Pancreas (tissue), 10 donors: ENCODE data around the gene MARK1. TPM values are rescaled to one million over a fixed set of nuclear protein-coding genes. Genes with fewer than 3 reads are reported as not detected.

Source experiments
- ATAC-seq, 4 donors: fragments of 200-7000 bp; cut with Tn5 transposase; one replicate each; pipeline versions ENCODE4 v1.8.0 to v1.9.1; 2020; ENCODE audit warnings: mild to moderate bottlenecking in 4 of 4, moderate library complexity in 4 of 4
- DNase-seq, 6 donors: peaks; one replicate each; pipeline ENCODE4 v3.0.0-alpha.2; 2020
- FAIRE-seq: peaks from 2 replicates; lab custom pipeline; 2012; peaks lifted over from hg19 to GRCh38; lab: Jason Lieb, UNC
- H3K27ac ChIP-seq, 4 donors: fragments of 200-600 bp; sonication (generic); 1 replicate in 3 of 4; 2 replicates in 1 of 4; pipeline versions ENCODE4 v1.5.0 to v1.8.0; 2020
- H3K27me3 ChIP-seq, 4 donors: fragments of 200-600 bp; one replicate each; pipeline ENCODE4 v1.8.0; 2021
- H3K36me3 ChIP-seq, 3 donors: fragments of 200-600 bp; sonication (generic) in 1 of 3; one replicate each; pipeline versions ENCODE4 v1.5.0 to v1.8.0; 2020 to 2021
- H3K4me1 ChIP-seq, 3 donors: fragments of 200-600 bp; one replicate each; pipeline ENCODE4 v1.8.0; 2021
- H3K4me3 ChIP-seq, 4 donors: fragments of 200-600 bp; sonication (generic) in 2 of 4; one replicate each; pipeline versions ENCODE4 v1.5.0 to v1.8.0; 2020 to 2021
- H3K9me3 ChIP-seq, 4 donors: fragments of 200-600 bp; one replicate each; pipeline ENCODE4 v1.8.0; 2021
- CTCF ChIP-seq, 4 donors: fragments of 200-600 bp; sonication (generic) in 3 of 4; IDR thresholded peaks; one replicate each; pipeline versions ENCODE4 v1.5.0 to v1.8.0; 2021; ENCODE audit warnings: antibody characterized with exemption in 4 of 4
- WGBS, 2 donors: extraction: QIAGEN DNeasy Blood & Tissue Kit; methylation state at CpG; one replicate each; pipeline ENCODE4 v1.1.7; 2013; 5-methylcytosine and 5-hydroxymethylcytosine counted together
- intact Hi-C, 3 donors: fragments of 100-400 bp; cut with DNase I; formaldehyde crosslinking; loops; one replicate each; pipeline versions ENCODE4 v1.11.1 to v1.14.2; 2022
- polyA plus RNA-seq, 2 donors: library from polyadenylated mRNA; stranded (reverse); fragments of 200-250 nt; gene quantifications; one replicate each; pipeline ENCODE4 v1.2.3, GENCODE V29; 2013
- total RNA-seq, 6 donors: library from RNA; stranded (reverse); fragmentation: NEBNext Ultra II Directional in 4 of 6; extraction: Animal tissue kit (Norgen Biotek cat#: 25700) in 4 of 6; gene quantifications; one replicate each; pipeline versions ENCODE4 v1.2.1 to v1.2.4, GENCODE V29; 2021 to 2023
- donor health status: healthy with polysubstance abuse.
- donor health status: DM: no; HTN: no; CAD: no; lungs with moderate emphysema.
- donor health status: DM: no; HTN: no; CAD: no.
- donor health status: control.
- donor health status: control.
- donor health status: Bipolar disorder and iron deficiency.
- donor health status: DM: yes; HTN: yes; CAD: no.
- donor health status: DM: no; HTN: no; CAD: no.
- donor health status: DM: no; HTN: no; CAD: no.
- donor health status: DM: yes; HTN: yes; CAD: no.

Gene MARK1
- total and polyA plus RNA-seq, 8 donors, result 0.84 to 3.5 (median 1.4) TPM

GRCh38 chr1:220698607-220699016 is 170.7 kb downstream of the MARK1 start:
- Histone ChIP-seq H3K4me1 (peaks cover 0 to 3% (median 0%) of the 10 kb centered on the region in 3 donors), H3K4me3 (no peak overlapping the region), H3K27ac (no peak overlapping the region), H3K9me3 (no peaks in the 10 kb centered on the region), H3K27me3 (no peaks in the 10 kb centered on the region), H3K36me3 (peaks cover 0 to 4% (median 0%) of the 10 kb centered on the region in 3 donors)
- DNase-seq (no peak), FAIRE-seq (no peak), ATAC-seq (peak in 2 of 4 donors; percentile 17 to 25)
- no peak for TF ChIP-seq CTCF (IDR thresholded peaks at IDR 0.05)
- intact Hi-C loops, result no loop called here
- WGBS, 2 donors, result 50 to 64% methylated on average over 5 of the region's 5 CpGs

- intact Hi-C loops, result no loop called here
- WGBS, 2 donors, result 60 to 64% methylated on average over 3 of the region's 3 CpGs
These were observed 171.1 kb downstream of the MARK1 start for GRCh38 chr1:220699044-220699443.

GRCh38 chr1:220700556-220701179 is 172.7 kb downstream of the MARK1 start:
- FAIRE-seq, result no peak
- H3K9me3 ChIP-seq, result no peaks in the 10 kb centered on the region
- no peaks in the 10 kb centered on the region for H3K27me3 ChIP-seq
- H3K27ac ChIP-seq, result no peak overlapping the region
- H3K4me3 ChIP-seq, result no peak overlapping the region
- ATAC-seq, result peak in 3 of 4 donors; percentile 29 to 68 (median 55)
- 47 to 68% methylated on average over 2 of the region's 2 CpGs for WGBS, 2 donors
- intact Hi-C loops, result no loop called here
- peaks cover 0 to 3% (median under 1%) of the 10 kb centered on the region in 3 donors for H3K4me1 ChIP-seq
- H3K36me3 ChIP-seq, result peaks cover 0 to 4% (median 0%) of the 10 kb centered on the region in 3 donors
- no peak for DNase-seq
- no peak for TF ChIP-seq CTCF (IDR thresholded peaks at IDR 0.05)

More at GRCh38 chr1:220699044-220699443, 171.1 kb downstream of the MARK1 start:
- Histone ChIP-seq H3K36me3 (peaks cover 0 to 4% (median 0%) of the 10 kb centered on the region in 3 donors), H3K4me3 (no peak overlapping the region), H3K27me3 (no peaks in the 10 kb centered on the region), H3K27ac (no peak overlapping the region), H3K9me3 (no peaks in the 10 kb centered on the region), H3K4me1 (peaks cover 0 to 3% (median 0%) of the 10 kb centered on the region in 3 donors)
- TF ChIP-seq CTCF (IDR thresholded peaks at IDR 0.05), result no peak
- ATAC-seq, result peak in 2 of 4 donors; percentile 14 to 73
- no peak for DNase-seq
- FAIRE-seq, result no peak

GRCh38 chr1:220701974-220702373 is 174.0 kb downstream of the MARK1 start:
- Histone ChIP-seq H3K27me3 (no peaks in the 10 kb centered on the region), H3K27ac (no peak overlapping the region), H3K9me3 (no peaks in the 10 kb centered on the region), H3K4me3 (no peak overlapping the region), H3K36me3 (peaks cover 0 to under 1% (median 0%) of the 10 kb centered on the region in 3 donors), H3K4me1 (peaks cover 0 to 4% (median 3%) of the 10 kb centered on the region in 3 donors)
- no peak for FAIRE-seq
- intact Hi-C loops, result no loop called here
- ATAC-seq, result no peak
- 63 to 65% methylated on average over 6 of the region's 6 CpGs for WGBS, 2 donors
- no peak for DNase-seq
- TF ChIP-seq CTCF (IDR thresholded peaks at IDR 0.05), result no peak

- Histone ChIP-seq H3K27me3 (no peaks in the 10 kb centered on the region), H3K27ac (no peak overlapping the region), H3K9me3 (no peaks in the 10 kb centered on the region), H3K36me3 (no peaks in the 10 kb centered on the region), H3K4me3 (no peak overlapping the region), H3K4me1 (peaks cover 0 to 4% (median 3%) of the 10 kb centered on the region in 3 donors)
- ATAC-seq (no peak), DNase-seq (no peak), FAIRE-seq (no peak)
- no peak for TF ChIP-seq CTCF (IDR thresholded peaks at IDR 0.05)
- intact Hi-C loops, result no loop called here
- WGBS, 2 donors, result 61 to 63% methylated on average over 5 of the region's 5 CpGs
These were observed 174.9 kb downstream of the MARK1 start for GRCh38 chr1:220702733-220703270.
